Activated T-cell treated with anti-CD3 and anti-CD28 coated beads for 4 hours (primary cell): ENCODE measurements around the gene CDCA3.

Source experiments
- DNase-seq: peaks from one replicate; pipeline ENCODE4 v3.0.0-alpha.2; 2020

The CDCA3 gene

DNA sequence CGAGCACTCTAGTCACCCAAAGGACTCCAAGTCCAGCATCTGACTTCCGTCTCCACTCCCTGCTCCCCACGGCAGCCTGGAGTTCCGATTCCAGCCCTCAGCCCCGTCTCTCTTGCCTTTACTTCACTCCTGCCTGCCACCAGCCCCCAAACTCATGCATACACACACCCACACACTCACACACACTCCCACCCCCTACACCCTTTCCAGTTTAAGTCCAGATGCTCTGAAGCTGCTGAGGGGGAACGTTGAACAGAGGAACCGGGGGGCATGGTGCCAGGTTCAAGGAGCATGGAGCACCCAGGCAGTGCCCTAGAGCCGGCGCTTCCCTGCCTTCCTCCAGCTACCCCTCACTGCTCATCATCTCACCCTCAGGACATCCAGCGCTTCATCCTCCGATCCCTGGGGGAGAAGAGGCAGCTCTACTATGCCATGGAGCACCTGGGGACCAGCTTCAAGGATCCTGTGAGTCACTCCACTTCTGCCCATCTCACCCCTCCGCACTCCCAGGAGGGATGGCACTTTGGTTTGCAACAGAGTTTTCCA, 19.6 kb downstream of the CDCA3 start:
- DNase-seq: no peak

DNA sequence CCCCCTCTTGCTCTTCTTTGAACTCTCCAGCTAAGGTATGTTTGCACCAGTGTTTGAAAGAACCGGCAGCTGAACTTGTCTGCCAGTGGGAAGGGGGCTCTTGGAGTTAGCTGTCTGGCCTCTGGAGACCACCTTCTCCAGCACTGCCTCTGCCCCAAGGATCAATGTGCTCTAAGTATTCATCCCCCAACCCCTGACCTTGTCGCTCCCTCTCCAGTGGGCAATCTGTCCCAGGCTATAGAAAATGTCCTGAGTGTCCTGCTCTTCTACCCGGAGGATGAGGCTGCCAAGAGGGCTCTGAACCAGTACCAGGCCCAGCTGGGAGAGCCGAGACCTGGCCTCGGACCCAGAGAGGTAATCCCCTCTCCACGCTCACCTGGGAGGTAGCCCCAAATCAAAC, 20.1 kb downstream of the CDCA3 start:
- no peak for DNase-seq

DNA sequence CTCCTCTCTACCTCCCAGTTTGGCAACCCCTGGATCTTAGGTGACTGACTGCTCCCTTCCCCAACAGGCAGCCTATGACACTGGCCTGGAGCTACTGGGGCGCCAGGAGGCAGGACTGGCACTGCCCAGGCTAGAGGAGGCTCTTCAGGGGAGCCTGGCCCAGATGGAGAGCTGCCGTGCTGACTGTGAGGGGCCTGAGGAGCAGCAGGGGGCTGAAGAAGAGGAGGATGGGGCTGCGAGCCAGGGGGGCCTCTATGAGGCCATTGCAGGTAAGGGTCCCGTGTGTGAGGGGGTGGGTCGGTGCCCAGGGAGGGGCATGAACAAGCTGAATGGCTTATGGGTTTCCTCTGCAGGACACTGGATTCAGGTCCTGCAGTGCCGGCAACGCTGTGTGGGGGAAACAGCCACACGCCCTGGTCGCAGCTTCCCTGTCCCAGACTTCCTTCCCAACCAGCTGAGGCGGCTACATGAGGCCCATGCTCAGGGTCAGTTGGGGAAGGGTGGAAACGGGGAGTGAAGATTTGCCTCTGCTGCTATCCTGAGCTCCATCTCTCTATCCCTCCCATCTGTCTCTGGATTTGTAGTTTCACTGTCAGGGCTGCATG, 20.7 kb downstream of the CDCA3 start:
- DNase-seq: no peak

DNA sequence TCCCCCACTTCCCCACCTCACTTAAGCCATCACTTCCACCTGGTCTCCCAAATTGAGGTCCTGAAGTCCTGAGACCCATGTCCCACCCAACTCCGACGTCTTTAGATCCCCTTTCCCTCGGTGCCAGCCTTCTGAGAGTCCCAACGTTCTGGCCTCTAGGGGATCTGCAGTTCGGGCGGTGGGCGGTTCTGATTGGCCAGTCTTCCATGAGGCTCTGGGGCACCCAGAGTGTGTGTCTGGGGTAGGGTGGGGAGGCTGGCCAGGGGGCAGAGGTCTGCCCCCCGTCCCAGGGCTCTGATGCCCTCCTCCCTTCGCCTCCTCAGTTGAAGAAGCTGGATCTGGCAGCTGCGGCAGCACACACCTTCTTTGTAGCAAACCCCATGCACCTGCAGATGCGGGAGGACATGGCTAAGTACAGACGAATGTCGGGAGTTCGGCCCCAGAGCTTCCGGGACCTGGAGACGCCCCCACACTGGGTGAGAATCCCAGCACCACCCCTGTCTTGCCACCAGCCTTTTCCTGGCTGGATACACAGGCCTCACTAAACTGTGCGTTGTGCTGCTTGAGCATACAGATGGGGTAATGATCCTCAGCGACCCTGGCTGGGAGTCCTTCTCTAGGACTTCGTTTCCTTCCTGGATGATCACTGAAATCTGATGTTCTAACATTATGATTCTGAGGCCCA, 21.4 kb downstream of the CDCA3 start:
- DNase-seq: no peak

DNA sequence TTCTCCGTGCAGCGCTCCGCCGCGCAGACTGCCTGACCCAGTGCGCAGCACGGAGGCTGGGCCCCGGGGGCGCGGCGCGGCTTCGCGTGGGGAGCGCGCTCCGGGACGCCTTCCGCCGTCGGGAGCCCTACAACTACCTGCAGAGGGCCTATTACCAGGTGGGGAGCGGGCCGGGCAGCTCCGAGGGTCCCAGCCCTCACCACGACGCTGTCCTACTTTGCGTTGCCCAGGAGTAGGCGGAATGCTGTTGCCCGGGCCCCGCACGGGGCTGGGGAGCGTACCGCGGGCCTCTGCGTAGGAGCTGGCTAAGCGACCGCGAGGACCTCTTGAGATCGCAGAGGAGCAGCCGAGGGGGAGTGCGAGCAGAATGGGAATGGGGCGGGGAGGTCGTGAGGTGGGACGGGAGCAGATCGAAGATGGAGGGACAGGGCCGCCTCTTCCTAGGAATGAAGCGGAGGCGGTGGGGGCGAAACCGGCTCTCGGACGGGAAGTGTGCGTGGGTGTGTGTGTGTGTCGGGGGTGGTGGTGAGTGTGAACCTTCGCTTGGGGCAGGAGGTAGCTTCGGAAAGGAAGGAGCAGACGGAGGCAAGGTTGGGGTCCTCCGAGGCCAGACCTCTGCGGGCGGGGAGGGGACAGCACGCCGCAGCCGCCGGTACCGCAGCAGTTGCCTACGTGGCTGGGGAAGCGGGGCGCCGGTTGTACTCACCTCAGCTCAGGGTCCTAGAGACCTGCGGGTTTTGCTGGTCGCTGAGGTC, 22.1 kb downstream of the CDCA3 start:
- peak; percentile 36 for DNase-seq

DNA sequence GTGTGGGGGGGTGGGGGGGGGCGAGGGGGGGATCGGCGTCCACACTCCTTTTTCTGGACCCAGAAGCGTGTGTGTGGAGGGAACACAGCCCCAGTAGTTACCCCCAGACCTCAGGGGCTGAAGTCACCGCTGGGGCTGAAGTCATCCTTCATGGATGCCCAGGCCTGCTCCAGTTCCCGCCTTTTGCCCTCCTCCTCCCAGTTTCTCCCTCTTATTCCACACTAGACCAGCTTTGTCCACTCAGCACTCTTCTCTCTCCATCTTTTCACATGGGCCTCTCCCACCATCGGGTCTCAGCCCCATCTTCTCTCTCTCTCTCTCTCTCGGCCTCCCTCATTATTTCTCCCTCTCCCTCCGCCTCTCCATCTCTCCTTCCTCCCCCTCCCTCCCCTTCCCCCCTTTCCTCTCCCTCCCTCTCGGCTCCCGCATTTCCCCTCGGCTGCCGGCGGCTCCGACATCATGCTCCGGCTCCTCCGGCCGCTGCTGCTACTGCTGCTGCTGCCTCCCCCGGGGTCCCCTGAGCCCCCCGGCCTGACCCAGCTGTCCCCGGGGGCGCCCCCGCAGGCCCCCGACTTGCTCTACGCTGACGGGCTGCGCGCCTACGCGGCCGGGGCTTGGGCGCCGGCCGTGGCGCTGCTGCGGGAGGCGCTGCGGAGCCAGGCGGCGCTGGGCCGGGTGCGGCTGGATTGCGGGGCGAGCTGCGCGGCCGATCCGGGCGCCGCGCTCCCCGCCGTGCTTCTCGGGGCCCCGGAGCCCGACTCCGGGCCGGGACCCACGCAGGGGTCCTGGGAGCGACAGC, 22.9 kb downstream of the CDCA3 start, which contains the start of gene P3H3:
P3H3 (plus strand) TSS at position 426 of the 799 bp plus-strand sequence; CDS start at position 460, 34 bp downstream.
- no peak for DNase-seq

DNA sequence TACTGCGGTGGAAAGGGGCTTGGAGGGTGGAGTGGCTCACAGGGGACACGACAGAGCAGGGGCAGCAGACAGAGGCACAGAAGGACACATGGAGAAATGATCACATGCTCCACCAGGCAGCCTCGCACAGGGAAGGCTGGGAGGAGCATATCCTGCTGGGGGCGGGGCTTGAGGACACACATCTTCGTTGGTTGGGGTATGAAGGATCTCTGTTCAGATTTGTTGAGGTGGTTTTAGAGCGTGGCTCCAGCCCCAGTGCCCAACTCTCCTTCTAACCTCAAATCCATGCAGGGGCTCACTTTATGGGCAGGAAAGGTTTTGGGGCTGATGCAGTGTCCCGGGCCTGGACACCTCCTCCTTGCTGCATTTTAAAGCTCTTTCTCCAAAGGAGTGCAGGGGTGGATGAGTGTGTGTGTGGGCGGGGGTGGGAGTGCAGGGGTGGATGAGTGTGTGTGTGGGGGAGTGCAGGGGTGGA, 23.6 kb downstream of the CDCA3 start:
- peak; percentile 42 for DNase-seq

DNA sequence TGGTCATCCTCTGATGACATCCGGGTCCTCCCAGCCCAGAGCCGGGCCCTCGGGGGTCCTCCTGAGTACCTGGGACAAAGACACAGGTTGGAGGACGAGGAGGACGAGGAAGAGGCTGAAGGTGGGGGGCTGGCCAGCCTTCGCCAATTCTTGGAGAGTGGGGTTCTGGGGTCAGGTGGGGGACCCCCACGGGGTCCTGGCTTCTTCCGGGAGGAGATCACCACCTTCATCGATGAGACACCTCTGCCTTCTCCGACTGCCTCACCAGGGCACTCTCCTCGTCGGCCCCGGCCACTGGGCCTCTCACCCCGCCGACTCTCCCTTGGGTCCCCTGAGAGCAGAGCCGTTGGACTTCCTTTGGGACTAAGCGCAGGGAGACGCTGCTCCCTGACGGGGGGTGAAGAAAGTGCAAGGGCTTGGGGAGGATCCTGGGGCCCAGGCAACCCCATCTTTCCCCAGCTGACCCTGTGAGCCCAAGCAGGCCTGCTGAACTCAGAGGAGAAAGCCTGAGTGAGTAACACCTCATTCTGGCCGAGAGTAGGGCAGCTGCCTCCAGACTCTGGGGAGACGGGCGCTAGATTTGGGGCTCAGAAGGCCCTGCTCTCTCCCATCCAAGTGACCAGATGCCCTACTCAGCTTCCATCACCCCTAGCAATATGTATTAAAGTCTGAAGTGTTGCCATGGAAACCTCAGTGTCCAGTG, 24.2 kb downstream of the CDCA3 start:
- no peak for DNase-seq

DNA sequence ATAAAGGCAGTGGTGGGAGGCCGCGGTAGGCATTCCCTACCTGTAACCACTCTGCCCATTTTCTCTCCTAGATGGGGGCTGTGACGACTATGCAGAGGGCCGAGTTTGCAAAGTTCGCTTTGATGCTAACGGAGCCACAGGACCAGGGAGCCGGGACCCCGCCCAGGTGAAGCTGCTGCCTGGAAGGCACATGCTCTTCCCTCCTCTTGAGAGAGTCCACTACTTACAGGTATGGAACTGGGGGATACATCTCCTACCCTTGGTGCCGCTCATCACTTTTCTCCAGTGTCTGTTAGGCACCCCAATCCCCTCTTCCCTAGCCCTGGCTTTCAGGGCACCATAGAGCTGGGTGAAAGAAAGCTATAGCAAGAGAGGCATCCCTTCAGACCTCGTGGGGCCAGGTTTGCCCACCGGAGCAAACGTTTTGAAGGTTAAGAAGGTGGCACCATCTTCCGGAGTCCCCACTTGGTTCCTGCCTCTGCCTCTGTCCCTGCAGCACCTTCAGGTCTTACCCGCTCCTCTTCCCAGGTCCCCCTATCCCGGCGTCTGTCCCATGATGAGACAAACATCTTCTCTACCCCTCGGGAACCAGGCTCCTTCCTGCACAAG, 24.9 kb downstream of the CDCA3 start:
- DNase-seq: no peak

DNA sequence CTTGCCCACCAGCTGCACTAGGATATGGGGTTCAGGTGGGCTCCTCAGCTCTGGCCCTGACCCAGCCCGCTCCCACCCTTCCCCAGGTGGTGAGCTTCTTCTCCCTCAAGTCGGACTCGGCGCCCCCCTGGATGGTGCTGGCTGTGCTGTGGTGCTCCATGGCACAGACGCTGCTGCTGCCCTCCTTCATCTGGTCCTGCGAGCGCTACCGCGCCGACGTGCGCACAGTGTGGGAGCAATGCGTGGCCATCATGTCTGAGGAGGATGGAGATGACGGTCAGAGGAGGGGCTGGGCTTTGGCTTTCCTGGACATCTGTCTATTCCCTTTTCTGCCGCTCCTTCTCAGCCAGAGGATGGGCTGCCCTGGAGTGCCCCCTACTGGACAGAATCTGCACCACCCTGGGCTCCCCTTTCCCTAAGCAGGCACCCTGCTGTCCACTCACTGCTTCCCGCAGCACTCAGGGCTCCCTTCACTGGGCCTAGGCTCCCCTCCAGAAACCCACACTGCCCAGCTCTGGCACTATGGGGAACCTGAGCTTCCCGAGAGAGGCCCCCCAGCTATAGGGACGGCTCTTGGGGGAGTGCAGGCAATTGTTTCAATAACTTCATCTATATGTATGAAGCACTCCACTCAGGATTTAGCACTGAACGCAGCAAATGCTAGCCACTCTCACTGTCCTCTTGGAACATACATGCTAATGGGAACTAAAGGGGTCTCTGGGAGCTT, 25.5 kb downstream of the CDCA3 start:
- peak; percentile 77 for DNase-seq

DNA sequence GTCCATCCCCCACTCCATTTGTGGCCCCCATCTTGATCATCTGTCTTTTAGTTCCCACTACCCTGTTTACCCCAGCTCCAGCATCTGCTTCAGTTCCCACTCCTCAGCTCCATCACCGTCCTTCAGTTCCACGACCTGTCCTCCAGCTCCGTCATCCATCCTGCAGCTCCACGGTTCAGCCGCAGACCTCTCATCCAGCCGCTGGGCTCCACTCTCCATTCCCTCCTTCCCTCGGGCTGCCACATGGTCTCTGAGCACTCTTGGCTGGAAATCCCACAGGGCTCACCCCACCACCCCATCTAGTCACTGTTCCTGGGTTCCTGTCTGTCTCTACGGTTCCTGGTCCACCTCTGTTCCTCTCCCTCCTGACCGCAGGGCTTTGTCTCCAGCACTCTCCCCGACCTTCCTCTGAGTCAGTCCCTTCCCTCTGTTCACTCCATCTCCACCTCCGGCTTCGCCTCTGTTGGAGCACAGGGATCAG, 26.1 kb downstream of the CDCA3 start:
- DNase-seq: no peak

DNA sequence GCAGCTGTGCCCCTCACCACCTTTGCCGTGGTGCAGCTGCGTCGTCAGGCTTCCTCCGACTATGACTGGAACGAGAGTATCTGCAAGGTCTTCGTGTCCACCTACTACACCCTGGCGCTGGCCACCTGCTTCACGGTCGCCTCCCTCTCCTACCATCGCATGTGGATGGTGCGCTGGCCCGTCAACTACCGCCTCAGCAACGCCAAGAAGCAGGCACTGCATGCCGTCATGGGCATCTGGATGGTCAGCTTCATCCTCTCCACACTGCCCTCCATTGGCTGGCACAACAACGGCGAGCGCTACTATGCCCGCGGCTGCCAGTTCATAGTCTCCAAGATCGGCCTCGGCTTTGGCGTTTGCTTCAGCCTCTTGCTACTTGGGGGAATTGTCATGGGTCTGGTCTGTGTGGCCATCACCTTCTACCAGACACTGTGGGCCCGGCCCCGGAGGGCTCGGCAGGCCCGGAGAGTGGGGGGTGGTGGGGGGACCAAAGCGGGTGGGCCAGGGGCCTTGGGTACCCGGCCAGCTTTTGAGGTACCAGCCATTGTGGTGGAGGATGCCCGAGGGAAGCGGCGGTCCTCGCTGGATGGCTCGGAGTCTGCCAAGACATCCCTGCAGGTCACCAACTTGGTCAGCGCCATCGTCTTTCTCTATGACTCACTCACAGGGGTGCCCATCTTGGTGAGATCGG, 26.9 kb downstream of the CDCA3 start:
- no peak for DNase-seq

DNA sequence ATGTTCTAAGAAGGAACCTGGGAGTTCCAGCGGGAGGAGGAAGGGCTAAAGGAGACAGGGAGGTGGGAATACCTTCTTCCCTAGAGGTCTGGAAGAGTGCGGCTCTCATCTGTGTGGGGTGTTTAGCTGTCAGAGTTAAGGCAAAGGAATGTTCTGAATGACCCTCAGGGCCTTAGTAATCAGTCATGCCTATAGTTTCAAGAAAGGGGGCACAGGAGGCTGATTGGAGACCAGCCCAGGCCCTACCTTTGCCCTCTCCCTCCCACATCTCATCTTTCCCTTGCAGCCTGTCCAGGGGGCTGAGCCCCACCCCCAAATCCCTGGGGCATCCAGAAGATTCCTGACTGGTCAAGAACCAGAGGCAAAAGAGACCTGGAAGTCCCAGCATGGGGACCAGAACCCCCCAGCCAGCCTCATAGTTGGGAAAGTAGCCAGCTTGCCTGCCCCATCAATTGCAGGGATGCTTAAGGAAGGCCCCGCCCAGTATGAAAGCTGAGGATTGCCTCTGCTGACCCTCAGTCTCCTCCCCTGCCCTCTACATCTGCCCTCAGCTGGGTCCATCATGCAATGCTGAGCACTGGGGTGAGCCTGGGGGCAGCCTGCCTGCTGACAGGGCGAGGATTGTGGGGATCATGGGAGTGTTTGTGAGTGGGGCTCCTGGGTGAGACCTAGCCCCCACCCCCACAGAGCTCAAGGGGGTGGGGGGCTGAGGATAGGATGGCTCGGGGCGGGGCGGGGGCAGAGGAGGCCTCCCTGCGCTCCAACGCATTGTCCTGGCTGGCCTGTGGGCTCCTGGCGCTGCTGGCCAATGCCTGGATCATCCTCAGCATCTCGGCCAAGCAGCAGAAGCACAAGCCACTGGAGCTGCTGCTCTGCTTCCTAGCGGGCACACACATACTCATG, 27.7 kb downstream of the CDCA3 start:
- no peak for DNase-seq

DNA sequence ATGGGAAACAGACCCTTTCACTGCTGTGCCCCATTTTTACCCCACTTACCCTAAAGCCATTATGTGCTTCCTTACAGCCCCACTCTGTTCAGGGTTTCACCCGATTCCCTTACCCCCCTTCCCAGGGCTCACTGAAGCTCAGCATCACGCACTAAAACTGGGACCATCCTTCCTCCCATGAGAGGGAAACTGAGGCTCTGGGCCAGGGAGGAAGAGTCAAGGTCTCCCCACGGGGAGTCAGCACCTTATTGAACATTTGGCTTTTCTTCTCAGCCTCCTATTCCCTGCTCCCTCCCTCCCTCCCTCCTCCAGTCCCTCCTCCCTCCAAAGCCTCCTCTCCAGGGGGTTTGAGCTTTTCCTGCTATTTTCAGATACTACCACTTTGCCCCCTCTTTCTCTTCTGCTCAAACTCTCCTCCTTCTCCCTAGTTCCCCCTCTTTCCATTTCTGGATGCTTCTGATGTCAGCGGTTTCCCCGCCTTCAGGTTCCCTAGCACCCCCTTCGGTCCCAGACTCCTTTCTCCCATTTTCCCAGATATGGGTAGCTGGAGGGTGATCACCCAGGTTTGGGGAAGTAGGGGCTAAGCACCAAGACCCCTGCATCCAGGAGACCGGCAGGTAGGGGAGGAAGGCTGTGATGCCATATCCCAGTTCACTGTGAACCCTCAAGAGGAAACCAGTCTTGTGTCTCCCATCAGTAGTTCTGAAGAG, 28.5 kb downstream of the CDCA3 start:
- no peak for DNase-seq

DNA sequence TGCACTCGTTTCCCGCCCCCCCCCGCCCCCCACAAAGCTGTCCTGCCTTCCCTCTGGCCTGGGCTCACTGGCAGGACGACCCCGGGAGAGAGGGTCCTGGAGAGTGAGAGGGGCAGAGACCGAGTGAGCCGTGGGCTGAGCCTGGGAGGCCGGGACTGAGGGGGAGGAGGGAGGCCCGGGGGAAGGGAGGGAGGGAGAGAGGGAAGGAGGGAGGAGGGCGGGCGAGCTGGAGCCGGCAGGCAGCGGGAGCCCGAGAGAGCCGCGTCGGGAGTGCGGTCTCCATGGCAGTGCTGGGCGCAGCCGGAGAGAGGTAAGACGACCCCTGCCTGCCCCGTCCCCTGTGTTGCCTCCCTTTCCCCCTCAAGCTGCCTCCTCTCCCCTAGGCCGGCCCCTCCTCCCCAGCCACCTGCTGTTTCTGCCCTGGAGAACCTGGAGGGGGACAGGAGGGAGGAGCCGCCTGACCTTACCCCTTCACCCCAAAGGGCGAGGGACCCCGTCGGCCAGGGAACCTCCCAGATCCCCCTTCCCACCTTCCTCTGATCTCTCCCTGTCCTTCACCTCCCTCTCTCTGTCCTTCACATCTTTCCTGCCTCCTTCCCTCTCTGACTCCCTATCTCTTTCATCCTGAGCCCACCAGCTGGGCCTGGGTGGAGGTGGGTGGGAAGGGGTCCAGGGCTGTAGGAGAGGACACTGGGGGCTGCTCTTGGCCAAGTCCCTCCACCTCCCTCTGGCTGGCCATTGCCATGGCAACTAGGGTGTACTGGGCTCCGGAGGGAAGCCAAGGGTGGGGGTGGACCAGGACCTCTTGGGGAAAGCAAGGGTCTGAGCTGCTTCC, 29.3 kb downstream of the CDCA3 start, which contains the start of gene GPR162:
GPR162 (plus strand) TSS at position 231 of the 835 bp plus-strand sequence. CDS start 2,078 bp downstream, outside the sequence.
- no peak for DNase-seq

DNA sequence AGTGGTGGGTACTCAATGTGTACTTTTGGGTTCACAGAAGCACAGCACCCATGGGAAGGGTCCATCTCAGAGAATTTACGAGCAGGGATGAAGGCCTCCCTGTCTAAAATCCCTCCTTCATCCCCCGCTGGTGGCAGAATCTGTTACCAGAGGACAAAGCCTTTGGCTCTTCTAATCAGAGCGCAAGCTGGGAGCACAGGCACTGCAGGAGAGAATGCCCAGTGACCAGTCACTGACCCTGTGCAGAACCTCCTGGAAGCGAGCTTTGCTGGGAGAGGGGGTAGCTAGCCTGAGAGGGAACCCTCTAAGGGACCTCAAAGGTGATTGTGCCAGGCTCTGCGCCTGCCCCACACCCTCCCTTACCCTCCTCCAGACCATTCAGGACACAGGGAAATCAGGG, 30.9 kb downstream of the CDCA3 start:
- DNase-seq: no peak
